ENCODE data around the gene KRTAP3-1. TPM values are rescaled to one million over a fixed set of nuclear protein-coding genes. Genes with fewer than 3 reads are reported as not detected.
"Not testable (repeated sequence)": the region's sequence is repeated elsewhere in the genome, so short reads cannot be mapped to it uniquely, and the experiment has no call there.

Gene KRTAP3-1
- total RNA-seq, 1 experiment from 2014 or later: not detected

DNA sequence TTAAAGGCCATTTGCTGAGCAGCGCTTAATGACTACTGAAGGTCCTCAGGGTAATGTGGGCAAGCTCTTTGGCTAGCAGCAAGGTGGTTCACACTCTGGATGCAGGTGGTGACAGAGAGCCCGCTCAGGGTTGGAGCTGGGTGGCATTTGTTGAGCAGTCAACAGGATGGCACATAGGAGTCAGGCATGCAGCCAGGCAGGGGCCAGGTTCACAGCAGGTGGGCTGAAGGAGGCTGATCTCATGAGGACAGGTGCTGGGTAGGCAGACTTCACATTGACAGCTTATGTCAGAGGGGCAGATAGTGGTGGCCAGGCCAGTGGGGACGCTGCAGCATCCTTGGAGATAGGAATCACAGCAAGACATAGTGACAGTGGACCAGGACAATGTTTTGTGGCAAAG lies 4.5 kb downstream of the KRTAP3-1 start:
- ChIA-PET CTCF (no interaction called here), POLR2A (no interaction called here)
- Mint-ChIP-seq H3K9me3 (0 out of 2 replicates have a peak, but pooled peaks cover 7% of the 10 kb centered on the region), H3K4me1 (peaks cover 8% of the 10 kb centered on the region), H3K27me3 (ENCODE audit: low read depth) (no peaks in the 10 kb centered on the region), H3K36me3 (no peaks in the 10 kb centered on the region), H3K27ac (no peak overlapping the region), H3K4me3 (no peak overlapping the region)
- DNase-seq (ENCODE audit: low spot score) (no peak), ATAC-seq (no peak)
- TF ChIP-seq, protein P1, sequence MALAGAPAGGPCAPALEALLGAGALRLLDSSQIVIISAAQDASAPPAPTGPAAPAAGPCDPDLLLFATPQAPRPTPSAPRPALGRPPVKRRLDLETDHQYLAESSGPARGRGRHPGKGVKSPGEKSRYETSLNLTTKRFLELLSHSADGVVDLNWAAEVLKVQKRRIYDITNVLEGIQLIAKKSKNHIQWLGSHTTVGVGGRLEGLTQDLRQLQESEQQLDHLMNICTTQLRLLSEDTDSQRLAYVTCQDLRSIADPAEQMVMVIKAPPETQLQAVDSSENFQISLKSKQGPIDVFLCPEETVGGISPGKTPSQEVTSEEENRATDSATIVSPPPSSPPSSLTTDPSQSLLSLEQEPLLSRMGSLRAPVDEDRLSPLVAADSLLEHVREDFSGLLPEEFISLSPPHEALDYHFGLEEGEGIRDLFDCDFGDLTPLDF (CRISPR knock-in tag; IDR thresholded peaks at IDR 0.05): no peak
- no peak for TF ChIP-seq RELA (CRISPR knock-in tag; IDR thresholded peaks at IDR 0.05; ENCODE audit: borderline replicate concordance)
- TF ChIP-seq CREM (CRISPR knock-in tag; IDR thresholded peaks at IDR 0.05): no peak
- TF ChIP-seq ZNF219 (CRISPR knock-in tag; IDR thresholded peaks at IDR 0.05; ENCODE audit: borderline replicate concordance): no peak
- no peak for TF ChIP-seq ZNF232 (CRISPR knock-in tag; IDR thresholded peaks at IDR 0.05)
- TF ChIP-seq, protein P2, sequence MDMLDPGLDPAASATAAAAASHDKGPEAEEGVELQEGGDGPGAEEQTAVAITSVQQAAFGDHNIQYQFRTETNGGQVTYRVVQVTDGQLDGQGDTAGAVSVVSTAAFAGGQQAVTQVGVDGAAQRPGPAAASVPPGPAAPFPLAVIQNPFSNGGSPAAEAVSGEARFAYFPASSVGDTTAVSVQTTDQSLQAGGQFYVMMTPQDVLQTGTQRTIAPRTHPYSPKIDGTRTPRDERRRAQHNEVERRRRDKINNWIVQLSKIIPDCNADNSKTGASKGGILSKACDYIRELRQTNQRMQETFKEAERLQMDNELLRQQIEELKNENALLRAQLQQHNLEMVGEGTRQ (CRISPR knock-in tag; IDR thresholded peaks at IDR 0.05): no peak

DNA sequence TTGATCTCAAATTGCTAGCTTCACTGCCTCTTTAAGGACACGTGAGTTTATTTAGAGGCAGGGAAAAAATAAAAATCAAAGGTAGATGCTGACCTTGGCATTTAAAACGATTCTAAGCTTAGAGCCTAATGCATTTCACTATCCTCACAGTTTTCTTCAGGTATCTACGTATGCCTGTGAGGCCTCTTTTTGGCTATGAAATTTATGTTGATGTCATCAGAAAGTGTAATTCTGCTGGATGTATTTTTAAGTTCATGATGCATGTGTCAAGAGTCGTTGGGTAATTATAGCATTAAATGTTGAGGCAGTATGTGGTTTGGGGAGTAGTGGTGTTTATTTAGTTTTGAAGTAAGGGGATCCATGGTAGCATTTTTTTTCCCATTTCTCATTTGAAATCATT lies 5.0 kb downstream of the KRTAP3-1 start:
- Mint-ChIP-seq H3K4me1 (peaks cover 4% of the 10 kb centered on the region), H3K36me3 (no peaks in the 10 kb centered on the region), H3K27ac (no peak overlapping the region), H3K9me3 (0 out of 2 replicates have a peak, but pooled peaks cover 7% of the 10 kb centered on the region), H3K27me3 (ENCODE audit: low read depth) (no peaks in the 10 kb centered on the region), H3K4me3 (no peak overlapping the region)
- no peak for DNase-seq (ENCODE audit: low spot score)
- CTCF ChIA-PET: no interaction called here
- TF ChIP-seq, protein P3, sequence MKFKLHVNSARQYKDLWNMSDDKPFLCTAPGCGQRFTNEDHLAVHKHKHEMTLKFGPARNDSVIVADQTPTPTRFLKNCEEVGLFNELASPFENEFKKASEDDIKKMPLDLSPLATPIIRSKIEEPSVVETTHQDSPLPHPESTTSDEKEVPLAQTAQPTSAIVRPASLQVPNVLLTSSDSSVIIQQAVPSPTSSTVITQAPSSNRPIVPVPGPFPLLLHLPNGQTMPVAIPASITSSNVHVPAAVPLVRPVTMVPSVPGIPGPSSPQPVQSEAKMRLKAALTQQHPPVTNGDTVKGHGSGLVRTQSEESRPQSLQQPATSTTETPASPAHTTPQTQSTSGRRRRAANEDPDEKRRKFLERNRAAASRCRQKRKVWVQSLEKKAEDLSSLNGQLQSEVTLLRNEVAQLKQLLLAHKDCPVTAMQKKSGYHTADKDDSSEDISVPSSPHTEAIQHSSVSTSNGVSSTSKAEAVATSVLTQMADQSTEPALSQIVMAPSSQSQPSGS (CRISPR knock-in tag; IDR thresholded peaks at IDR 0.05; ENCODE audit: borderline replicate concordance, low read depth): no peak
- no peak for TF ChIP-seq ZNF396 (CRISPR knock-in tag; IDR thresholded peaks at IDR 0.05; ENCODE audit: borderline replicate concordance)
- TF ChIP-seq RORB (CRISPR knock-in tag; IDR thresholded peaks at IDR 0.05): no peak
- ATAC-seq: no peak
- POLR2A ChIA-PET: no interaction called here

DNA sequence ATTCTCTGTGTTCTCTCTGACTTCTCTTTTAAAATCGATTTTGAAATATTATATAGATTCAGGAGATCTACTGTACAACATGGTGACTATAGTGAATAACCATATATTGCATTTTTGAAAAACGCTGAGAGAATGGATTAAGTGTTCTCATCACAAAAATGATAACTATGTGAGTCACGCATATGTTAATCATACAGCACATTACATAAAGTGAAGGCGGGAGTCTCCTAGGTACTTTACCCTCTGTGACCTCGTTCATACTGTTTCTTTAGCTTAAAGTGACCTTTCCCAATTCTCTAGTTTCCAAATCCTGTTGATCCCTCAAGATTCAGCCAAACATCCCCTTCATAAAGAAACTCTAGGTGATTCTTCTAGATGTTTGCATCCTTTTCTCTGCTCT lies 6.1 kb downstream of the KRTAP3-1 start:
- no peak for ATAC-seq
- no peaks in the 10 kb centered on the region for H3K4me1 Mint-ChIP-seq
- 0 out of 2 replicates have a peak, but pooled peaks cover 7% of the 10 kb centered on the region for H3K9me3 Mint-ChIP-seq
- no peaks in the 10 kb centered on the region for H3K27me3 Mint-ChIP-seq (ENCODE audit: low read depth)
- TF ChIP-seq ZNF232 (CRISPR knock-in tag; IDR thresholded peaks at IDR 0.05): no peak
- TF ChIP-seq KAT7 (CRISPR knock-in tag; IDR thresholded peaks at IDR 0.05; ENCODE audit: borderline replicate concordance): no peak
- no peak for TF ChIP-seq ZBTB21 (CRISPR knock-in tag; IDR thresholded peaks at IDR 0.05; ENCODE audit: borderline replicate concordance)
- TF ChIP-seq ZNF416 (CRISPR knock-in tag; IDR thresholded peaks at IDR 0.05): no peak
- CTCF ChIA-PET: no interaction called here
- H3K27ac Mint-ChIP-seq: no peak overlapping the region
- POLR2A ChIA-PET: no interaction called here
- DNase-seq (ENCODE audit: low spot score): no peak
- no peak overlapping the region for H3K4me3 Mint-ChIP-seq
- H3K36me3 Mint-ChIP-seq: no peaks in the 10 kb centered on the region

DNA sequence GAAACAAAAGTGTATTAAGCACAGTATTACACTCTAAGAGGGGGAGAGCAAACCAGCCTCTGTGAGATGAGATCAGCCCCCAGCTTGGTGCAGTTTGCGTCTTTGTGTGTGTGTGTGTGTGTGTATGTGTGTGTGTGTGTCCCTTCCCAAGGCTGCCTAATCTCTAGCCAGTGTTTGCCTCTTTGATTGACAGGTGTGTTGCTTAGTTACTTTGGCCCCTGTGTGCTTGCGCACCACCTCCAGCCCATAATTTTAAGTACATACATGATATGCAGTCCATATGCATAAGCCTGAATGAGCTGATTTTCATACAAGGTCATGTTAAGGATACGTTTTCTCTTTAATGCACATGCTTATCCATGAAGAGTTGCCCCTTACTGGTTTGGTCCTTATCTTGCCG lies 7.1 kb downstream of the KRTAP3-1 start:
- ATAC-seq (no peak), DNase-seq (ENCODE audit: low spot score) (no peak)
- Mint-ChIP-seq H3K36me3 (no peaks in the 10 kb centered on the region), H3K27me3 (ENCODE audit: low read depth) (no peaks in the 10 kb centered on the region), H3K27ac (no peak overlapping the region), H3K4me3 (no peak overlapping the region), H3K9me3 (0 out of 2 replicates have a peak, but pooled peaks cover 7% of the 10 kb centered on the region), H3K4me1 (no peaks in the 10 kb centered on the region)
- no peak for TF ChIP-seq ZNF671 (CRISPR knock-in tag; IDR thresholded peaks at IDR 0.05)
- no peak for TF ChIP-seq NFATC4 (CRISPR knock-in tag; IDR thresholded peaks at IDR 0.05)
- TF ChIP-seq ZNF219 (CRISPR knock-in tag; IDR thresholded peaks at IDR 0.05; ENCODE audit: borderline replicate concordance): no peak
- ChIA-PET POLR2A (no interaction called here), CTCF (no interaction called here)

DNA sequence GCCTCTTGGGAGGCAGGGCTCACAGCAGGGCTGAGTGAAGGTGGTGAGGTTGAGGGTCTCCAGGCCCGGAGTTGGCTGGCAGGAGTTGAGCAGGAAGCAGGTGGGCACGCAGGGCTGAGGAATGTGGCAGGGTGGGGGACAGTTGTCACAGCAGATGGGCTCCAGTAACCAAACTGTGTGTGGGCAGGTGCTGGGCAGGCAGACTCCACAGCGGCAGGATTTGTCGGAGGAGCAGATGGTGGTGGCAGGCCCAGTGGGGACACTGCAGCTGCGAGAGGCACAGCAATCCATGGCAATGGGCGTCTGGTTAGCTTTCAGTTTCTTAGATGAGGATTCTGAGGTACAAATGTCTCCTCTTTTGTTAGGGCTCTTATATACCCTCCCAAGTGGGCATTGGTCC lies 9.4 kb downstream of the KRTAP3-1 start, which contains the start of gene KRTAP3-2:
Gene KRTAP3-2 (minus strand): TSS at position 344 of the 400 bp plus-strand sequence. CDS start 53 bp downstream, at position 291.
- H3K9me3 Mint-ChIP-seq; H3K36me3 Mint-ChIP-seq; POLR2A ChIA-PET; ATAC-seq; H3K27ac Mint-ChIP-seq; H3K4me1 Mint-ChIP-seq; DNase-seq (ENCODE audit: low spot score); CTCF ChIA-PET; H3K4me3 Mint-ChIP-seq; H3K27me3 Mint-ChIP-seq (ENCODE audit: low read depth): not testable (repeated sequence)

All from WTC11 (cell line).